Loucy (cell line): ENCODE data around the gene DENND6B.

ENCODE experiments used
- H2AFZ ChIP-seq: fragments of 200-600 bp; sonication (generic); 2 replicates; pipeline ENCODE4 v1.6.0; 2016; ENCODE audit warnings: antibody characterized with exemption, mild to moderate bottlenecking, low read length, moderate library complexity
- H3F3A ChIP-seq: fragments of 200-600 bp; 2 replicates; pipeline ENCODE4 v1.6.0; 2016; ENCODE audit warnings: antibody characterized with exemption, low read depth, mild to moderate bottlenecking
- H3K27me3 ChIP-seq: fragments of 200-600 bp; sonication (generic); 2 replicates; pipeline ENCODE4 v1.6.1; 2014; ENCODE audit warnings: low read length, mild to moderate bottlenecking; ENCODE audit not compliant: insufficient read depth, poor library complexity, severe bottlenecking
- H3K36me3 ChIP-seq: fragments of 200-600 bp; sonication (generic); 2 replicates; pipeline ENCODE4 v1.6.1; 2016; ENCODE audit warnings: low read length; ENCODE audit not compliant: insufficient read depth
- H3K4me1 ChIP-seq: fragments of 200-600 bp; sonication (generic); 2 replicates; pipeline ENCODE4 v1.5.1; 2014; ENCODE audit warnings: low read length, mild to moderate bottlenecking; ENCODE audit not compliant: insufficient read depth, poor library complexity, severe bottlenecking
- H3K4me2 ChIP-seq: fragments of 200-600 bp; sonication (generic); 2 replicates; pipeline ENCODE4 v1.6.0; 2014; ENCODE audit warnings: antibody characterized with exemption, low read length, low read depth, mild to moderate bottlenecking; ENCODE audit not compliant: poor library complexity, severe bottlenecking
- H3K4me3 ChIP-seq: fragments of 200-600 bp; sonication (generic); 2 replicates; pipeline ENCODE4 v1.5.1; 2014; ENCODE audit warnings: low read length, mild to moderate bottlenecking, mixed read lengths; ENCODE audit not compliant: poor library complexity, severe bottlenecking
- H3K79me2 ChIP-seq: fragments of 200-600 bp; sonication (generic); 2 replicates; pipeline ENCODE4 v1.6.1; 2014; ENCODE audit warnings: low read length; ENCODE audit not compliant: insufficient read depth
- H3K9ac ChIP-seq: fragments of 200-600 bp; sonication (generic); 2 replicates; pipeline ENCODE4 v1.6.0; 2014; ENCODE audit warnings: mild to moderate bottlenecking, low read depth, low read length, moderate library complexity; ENCODE audit not compliant: poor library complexity, severe bottlenecking
- H3K9me2 ChIP-seq: fragments of 200-600 bp; sonication (generic); replicated peaks from 2 replicates; pipeline ENCODE4 v1.6.1; 2016; ENCODE audit warnings: low read depth, low read length, mixed read lengths
- H3K9me3 ChIP-seq: fragments of 200-600 bp; sonication (generic); 2 replicates; pipeline ENCODE4 v1.6.1; 2014; ENCODE audit warnings: mild to moderate bottlenecking, antibody characterized with exemption, low read length, low read depth; ENCODE audit not compliant: insufficient read depth
- H4K20me1 ChIP-seq: fragments of 200-600 bp; sonication (generic); 2 replicates; pipeline ENCODE4 v1.6.0; 2014; ENCODE audit warnings: antibody characterized with exemption, low read length, mild to moderate bottlenecking; ENCODE audit not compliant: insufficient read depth, poor library complexity, severe bottlenecking
- CTCF ChIP-seq: fragments of 200-600 bp; sonication (generic); conservative IDR thresholded peaks from 2 replicates; pipeline ENCODE4 v1.5.1; 2014; ENCODE audit warnings: mild to moderate bottlenecking, antibody characterized with exemption, low read length
- EZH2phosphoT487 ChIP-seq: fragments of 200-600 bp; IDR thresholded peaks from 2 replicates; pipeline ENCODE4 v1.6.1; 2018; ENCODE audit warnings: antibody characterized with exemption, mild to moderate bottlenecking, moderate library complexity, borderline replicate concordance

DENND6B gene

GRCh38 chr22:50357756-50358155 is 30.9 kb upstream of the DENND6B start:
- Histone ChIP-seq H4K20me1 (peaks cover 3% of the 10 kb centered on the region), H3K9ac (no peak overlapping the region), H2AFZ (no peak overlapping the region), H3F3A (no peaks in the 10 kb centered on the region), H3K27me3 (no peaks in the 10 kb centered on the region), H3K9me3 (no peaks in the 10 kb centered on the region), H3K36me3 (peaks cover 6% of the 10 kb centered on the region; the same call in 1 of the 2 replicates), H3K4me2 (no peak overlapping the region), H3K4me1 (peaks cover 16% of the 10 kb centered on the region), H3K4me3 (no peak overlapping the region), H3K9me2 (no peaks in the 10 kb centered on the region), H3K79me2 (peaks cover 52% of the 10 kb centered on the region)
- TF ChIP-seq CTCF = no peak
- no peak for TF ChIP-seq EZH2phosphoT487

- Histone ChIP-seq H3K27me3 (no peaks in the 10 kb centered on the region), H3K79me2 (peaks cover 47% of the 10 kb centered on the region), H3K9me2 (no peaks in the 10 kb centered on the region), H3K4me3 (no peak overlapping the region), H3F3A (no peaks in the 10 kb centered on the region), H3K9me3 (no peaks in the 10 kb centered on the region), H3K9ac (no peak overlapping the region), H4K20me1 (peaks cover 3% of the 10 kb centered on the region), H3K4me1 (peaks cover 15% of the 10 kb centered on the region), H3K36me3 (peaks cover 7% of the 10 kb centered on the region; the same call in 1 of the 2 replicates), H3K4me2 (no peak overlapping the region), H2AFZ (no peak overlapping the region)
- TF ChIP-seq EZH2phosphoT487 = no peak
- no peak for TF ChIP-seq CTCF
Measured at GRCh38 chr22:50357222-50357621, 30.4 kb upstream of the DENND6B start.

GRCh38 chr22:50356186-50356585 is 29.4 kb upstream of the DENND6B start:
- no peak overlapping the region for H2AFZ ChIP-seq
- peaks cover 38% of the 10 kb centered on the region for H3K79me2 ChIP-seq
- H4K20me1 ChIP-seq = peaks cover 3% of the 10 kb centered on the region
- peaks cover 7% of the 10 kb centered on the region; the same call in 1 of the 2 replicates for H3K36me3 ChIP-seq
- H3K27me3 ChIP-seq = no peaks in the 10 kb centered on the region
- no peaks in the 10 kb centered on the region for H3F3A ChIP-seq
- H3K9me3 ChIP-seq = no peaks in the 10 kb centered on the region
- TF ChIP-seq EZH2phosphoT487 (no peak), CTCF (no peak)
- no peak overlapping the region for H3K4me3 ChIP-seq
- H3K4me1 ChIP-seq = peaks cover 4% of the 10 kb centered on the region
- no peak overlapping the region for H3K4me2 ChIP-seq
- no peak overlapping the region for H3K9ac ChIP-seq
- H3K9me2 ChIP-seq = no peaks in the 10 kb centered on the region
